ENCODE measurements around the gene MS4A13.
"Not testable (repeated sequence)": the region's sequence is repeated elsewhere in the genome, so short reads cannot be mapped to it uniquely, and the experiment has no call there.

MS4A13 gene

GRCh38 chr11:60515144-60515855 is at the start of gene MS4A13:
MS4A13 (plus strand) TSS chr11:60515392; CDS start chr11:60518084, 2,692 bp downstream.
- DNase-seq = no peak

- no peak for DNase-seq
These were observed 46.4 kb upstream of the MS4A13 start for GRCh38 chr11:60468829-60469228.

GRCh38 chr11:60469723-60470122 is 45.5 kb upstream of the MS4A13 start:
- DNase-seq = no peak

GRCh38 chr11:60477035-60477445 is 38.2 kb upstream of the MS4A13 start:
- no peak for DNase-seq

GRCh38 chr11:60482361-60482760 is 32.8 kb upstream of the MS4A13 start:
- DNase-seq = no peak

GRCh38 chr11:60485987-60486386 is 29.2 kb upstream of the MS4A13 start:
- DNase-seq = peak; percentile 43

GRCh38 chr11:60492488-60493009 is 22.6 kb upstream of the MS4A13 start, which contains the start of gene MS4A12:
MS4A12 (plus strand) TSS chr11:60492778; CDS start chr11:60497319, 4,541 bp downstream.
- no peak for DNase-seq

GRCh38 chr11:60493454-60493853 is 21.7 kb upstream of the MS4A13 start:
- no peak for DNase-seq

- DNase-seq = no peak
These were observed 16.8 kb upstream of the MS4A13 start for GRCh38 chr11:60498399-60498798.

GRCh38 chr11:60498853-60499252 is 16.3 kb upstream of the MS4A13 start:
- no peak for DNase-seq

GRCh38 chr11:60500276-60500910 is 14.8 kb upstream of the MS4A13 start:
- no peak for DNase-seq

GRCh38 chr11:60502221-60502775 is 12.9 kb upstream of the MS4A13 start:
- DNase-seq = no peak

- no peak for DNase-seq
These were observed 10.8 kb upstream of the MS4A13 start for GRCh38 chr11:60504219-60504905.

- DNase-seq = not testable (repeated sequence)
These were observed 5.6 kb upstream of the MS4A13 start for GRCh38 chr11:60509609-60510008.

- not testable (repeated sequence) for DNase-seq
These were observed 5.0 kb upstream of the MS4A13 start for GRCh38 chr11:60510209-60510608.

- DNase-seq = peak; percentile 54
These were observed 3.8 kb upstream of the MS4A13 start for GRCh38 chr11:60511393-60511792.

GRCh38 chr11:60512651-60513225 is 2.5 kb upstream of the MS4A13 start:
- no peak for DNase-seq

GRCh38 chr11:60513496-60514460 is 1.4 kb upstream of the MS4A13 start:
- DNase-seq = no peak

GRCh38 chr11:60528465-60528864 is 13.3 kb downstream of the MS4A13 start:
- no peak for DNase-seq

- no peak for DNase-seq
These were observed 13.7 kb downstream of the MS4A13 start for GRCh38 chr11:60528934-60529333.

GRCh38 chr11:60530454-60531100 is 15.4 kb downstream of the MS4A13 start:
- DNase-seq = no peak

Measured in NCI-H2171 treated with DMSO at 0.1 percent for 48 hours (cell line).